Activated naive CD4-positive, alpha-beta T cell treated with anti-CD3 and anti-CD28 coated beads, Interleukin-2, amount 10 ng/mL, durations not matched to agents 7 days and 5 days (primary cell): Measurements from ENCODE around the gene NELFCD.
A peak's percentile ranks its signal among the peaks of the same experiment; 100 is the strongest.
"Not testable (repeated sequence)": the region's sequence is repeated elsewhere in the genome, so short reads cannot be mapped to it uniquely, and the experiment has no call there.

Experiments
- CTCF ChIA-PET: fragments of 350-600 bp; sonication (Branson Sonifier 250); formaldehyde crosslinking; loops from one replicate; lab custom pipeline; 2021; ENCODE audit warnings: antibody characterized with exemption; lab: Charles Lee
- DNase-seq: peaks from one replicate; pipeline ENCODE4 v3.0.0-alpha.2; 2020
- H3K27ac Mint-ChIP-seq: one replicate; pipeline ENCODE4 v1.8.0; 2021; ENCODE audit warnings: mild to moderate bottlenecking, moderate library complexity, mixed read lengths
- H3K27me3 Mint-ChIP-seq: one replicate; pipeline ENCODE4 v1.8.0; 2021; ENCODE audit warnings: mild to moderate bottlenecking, mixed read lengths
- H3K36me3 Mint-ChIP-seq: one replicate; pipeline ENCODE4 v1.8.0; 2021; ENCODE audit warnings: mixed read lengths
- H3K4me1 Mint-ChIP-seq: one replicate; pipeline ENCODE4 v1.8.0; 2021; ENCODE audit warnings: mixed read lengths
- H3K4me3 Mint-ChIP-seq: one replicate; pipeline ENCODE4 v1.8.0; 2021; ENCODE audit warnings: mild to moderate bottlenecking, moderate library complexity, mixed read lengths
- H3K9me3 Mint-ChIP-seq: one replicate; pipeline ENCODE4 v1.8.0; 2021; ENCODE audit warnings: mixed read lengths

NELFCD gene

GRCh38 chr20:59004763-59005522 lies 23.9 kb downstream of the NELFCD start:
- H3K9me3 Mint-ChIP-seq, result no peaks in the 10 kb centered on the region
- peaks cover 21% of the 10 kb centered on the region for H3K27me3 Mint-ChIP-seq
- peak; percentile 67 for DNase-seq
- H3K27ac Mint-ChIP-seq, result peak overlapping the region; percentile 89
- H3K36me3 Mint-ChIP-seq, result peaks cover 29% of the 10 kb centered on the region
- peak overlapping the region; percentile 79 for H3K4me3 Mint-ChIP-seq
- CTCF ChIA-PET, result no interaction called here
- peaks cover 45% of the 10 kb centered on the region for H3K4me1 Mint-ChIP-seq

DNA sequence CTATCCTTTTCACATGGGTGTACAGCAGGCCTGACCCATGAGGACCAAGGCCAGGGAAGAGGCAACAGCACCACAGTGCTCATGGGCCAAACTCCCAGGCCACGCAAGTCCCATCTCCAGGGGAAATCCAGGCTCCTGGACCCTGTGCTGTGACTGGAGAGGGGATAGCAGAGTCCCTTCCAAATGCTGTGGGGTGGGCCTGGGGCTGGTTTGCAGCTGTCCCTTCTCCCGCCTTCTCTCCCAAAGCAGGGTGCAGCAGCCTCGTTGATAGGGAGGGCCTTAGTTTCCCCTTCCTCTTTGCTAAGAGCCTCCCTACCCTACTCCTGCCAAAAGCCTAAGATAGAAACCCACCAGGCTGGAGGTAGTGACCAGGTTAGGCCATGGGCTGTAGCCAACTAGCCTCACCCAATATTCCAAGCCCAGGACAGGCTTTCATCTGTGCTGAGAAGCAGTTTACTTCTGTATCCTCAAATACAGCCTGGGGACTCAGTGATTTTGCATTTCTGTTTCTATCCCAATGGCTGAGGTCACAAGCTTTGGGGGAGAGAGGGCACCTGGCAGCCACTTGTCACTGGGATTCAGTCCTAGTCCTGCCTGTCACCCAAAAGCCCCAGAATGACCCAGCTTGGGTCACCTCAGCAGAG lies 24.6 kb downstream of the NELFCD start:
- Mint-ChIP-seq H3K27me3 (peaks cover 28% of the 10 kb centered on the region), H3K4me3 (peak overlapping the region; percentile 79), H3K4me1 (peaks cover 51% of the 10 kb centered on the region), H3K27ac (peak overlapping the region; percentile 89), H3K9me3 (no peaks in the 10 kb centered on the region), H3K36me3 (peaks cover 25% of the 10 kb centered on the region)
- DNase-seq, result no peak
- CTCF ChIA-PET, result no interaction called here

GRCh38 chr20:59006167-59006863 lies 25.3 kb downstream of the NELFCD start:
- Mint-ChIP-seq H3K4me3 (peak overlapping the region; percentile 79), H3K9me3 (no peaks in the 10 kb centered on the region), H3K27me3 (peaks cover 31% of the 10 kb centered on the region), H3K4me1 (peaks cover 57% of the 10 kb centered on the region), H3K27ac (peak overlapping the region; percentile 56), H3K36me3 (peaks cover 22% of the 10 kb centered on the region)
- peak; percentile 30 for DNase-seq
- CTCF ChIA-PET, result no interaction called here

- H3K4me3 Mint-ChIP-seq, result peak within 1 kb of the TSS; percentile 79
- peaks cover 64% of the 10 kb centered on the region for H3K4me1 Mint-ChIP-seq
- DNase-seq, result peak; percentile 70
- CTCF ChIA-PET, result no interaction called here
- H3K9me3 Mint-ChIP-seq, result no peaks in the 10 kb centered on the region
- H3K27me3 Mint-ChIP-seq, result peaks cover 31% of the 10 kb centered on the region
- peaks cover 17% of the 10 kb centered on the region for H3K36me3 Mint-ChIP-seq
- H3K27ac Mint-ChIP-seq, result peak within 1 kb of the TSS; percentile 56
These were observed 26.0 kb downstream of the NELFCD start, which contains the start of gene CTSZ for GRCh38 chr20:59006864-59007664. Gene CTSZ (minus strand): TSS chr20:59007254. CDS start chr20:59007128, 126 bp downstream.

DNA sequence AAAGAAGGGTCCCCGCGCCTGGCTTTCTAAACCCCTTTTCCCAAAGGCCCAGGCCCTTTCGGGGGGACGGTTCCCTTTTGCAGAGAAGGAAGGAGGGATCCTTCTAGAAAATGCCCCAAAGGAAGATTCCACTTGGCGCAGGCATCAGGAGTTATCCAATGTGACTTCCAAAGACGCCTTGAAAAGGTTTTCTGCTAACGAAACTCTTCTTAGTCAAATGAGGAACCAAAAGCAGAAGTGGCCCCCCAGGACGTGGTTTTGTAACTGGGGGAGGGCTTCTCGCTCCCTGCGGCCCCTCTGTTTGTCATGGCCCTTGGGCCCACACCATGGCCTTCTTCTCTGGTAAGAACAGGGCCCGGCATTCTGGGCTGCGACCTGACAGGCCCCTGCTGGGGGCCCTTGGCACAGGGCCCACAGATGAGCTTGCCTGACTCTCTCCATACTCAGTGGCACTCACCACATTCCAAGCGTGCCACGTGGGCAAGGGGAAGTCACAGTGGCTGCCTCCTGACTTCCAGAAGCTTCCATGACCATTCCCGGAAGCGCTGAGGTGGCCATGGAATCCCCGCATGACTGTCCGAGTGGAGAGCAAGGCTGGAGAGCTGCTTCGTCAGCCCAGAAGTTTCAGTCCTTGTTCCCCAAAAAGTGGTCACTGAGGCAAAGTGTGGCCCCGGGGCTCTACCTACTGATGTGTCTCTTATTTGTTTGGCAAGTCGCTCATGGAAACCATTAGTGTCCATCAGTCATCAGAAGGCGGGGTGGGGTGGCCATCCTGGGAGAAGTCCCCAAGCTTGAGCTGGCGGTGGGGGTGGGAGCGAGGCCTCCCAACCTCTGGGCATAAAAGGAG lies 26.8 kb downstream of the NELFCD start:
- H3K9me3 Mint-ChIP-seq, result no peaks in the 10 kb centered on the region
- H3K4me1 Mint-ChIP-seq, result peaks cover 64% of the 10 kb centered on the region
- peak overlapping the region; percentile 75 for H3K4me3 Mint-ChIP-seq
- no peak for DNase-seq
- CTCF ChIA-PET, result no interaction called here
- H3K27ac Mint-ChIP-seq, result no peak overlapping the region
- H3K36me3 Mint-ChIP-seq, result peaks cover 9% of the 10 kb centered on the region
- H3K27me3 Mint-ChIP-seq, result peaks cover 31% of the 10 kb centered on the region

- Mint-ChIP-seq H3K4me1 (peaks cover 63% of the 10 kb centered on the region), H3K4me3 (no peak overlapping the region), H3K27me3 (peaks cover 35% of the 10 kb centered on the region), H3K36me3 (peaks cover 2% of the 10 kb centered on the region), H3K27ac (no peak overlapping the region), H3K9me3 (no peaks in the 10 kb centered on the region)
- CTCF ChIA-PET, result interaction anchor here (0.6 kb wide), 1 partner anchor 331 kb away, joined by 4 read pairs; no protein-coding TSS in a partner anchor
- DNase-seq, result no peak
These were observed 27.8 kb downstream of the NELFCD start for GRCh38 chr20:59008715-59009336.

DNA sequence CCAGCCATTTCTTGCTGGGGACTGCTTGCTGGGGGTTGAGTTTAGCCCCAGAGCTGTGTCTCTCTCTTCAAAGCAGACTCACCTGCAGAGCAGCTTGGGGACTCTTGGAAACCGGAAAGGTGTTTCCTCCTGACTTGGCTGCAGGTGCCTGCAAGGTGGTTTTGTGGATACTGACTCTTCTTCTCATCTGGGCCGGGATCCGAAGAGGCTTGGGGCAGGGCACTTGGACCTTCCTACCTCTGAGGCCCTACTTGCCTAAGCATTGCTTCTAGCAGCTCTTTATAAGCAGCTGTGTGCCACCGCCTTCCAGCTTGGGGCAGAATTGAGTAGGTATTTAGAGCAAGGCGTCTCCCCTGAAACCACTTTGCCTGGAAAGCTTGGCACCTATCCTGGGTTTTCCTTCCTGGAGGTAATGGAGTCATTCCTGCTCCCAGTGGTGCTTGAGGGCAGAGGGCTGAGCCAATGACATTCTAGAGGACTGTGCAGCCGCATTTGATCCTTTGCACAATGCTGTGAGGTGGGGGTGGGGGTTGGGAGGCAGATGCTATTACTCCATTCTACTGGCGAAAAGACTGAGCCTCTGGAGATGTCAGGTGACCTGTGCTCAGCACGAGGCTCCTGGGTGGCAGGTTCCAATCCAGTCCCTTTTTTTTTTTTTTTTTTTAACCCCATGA lies 29.4 kb downstream of the NELFCD start:
- CTCF ChIA-PET, result no interaction called here
- no peaks in the 10 kb centered on the region for H3K36me3 Mint-ChIP-seq
- H3K9me3 Mint-ChIP-seq, result no peaks in the 10 kb centered on the region
- no peak overlapping the region for H3K4me3 Mint-ChIP-seq
- H3K4me1 Mint-ChIP-seq, result peaks cover 59% of the 10 kb centered on the region
- peaks cover 35% of the 10 kb centered on the region for H3K27me3 Mint-ChIP-seq
- H3K27ac Mint-ChIP-seq, result no peak overlapping the region
- no peak for DNase-seq

GRCh38 chr20:59010995-59011873 lies 30.2 kb downstream of the NELFCD start:
- H3K36me3 Mint-ChIP-seq, result no peaks in the 10 kb centered on the region
- H3K4me3 Mint-ChIP-seq, result no peak overlapping the region
- peaks cover 35% of the 10 kb centered on the region for H3K27me3 Mint-ChIP-seq
- H3K4me1 Mint-ChIP-seq, result peaks cover 56% of the 10 kb centered on the region
- H3K27ac Mint-ChIP-seq, result no peak overlapping the region
- CTCF ChIA-PET, result no interaction called here
- peak; percentile 64 for DNase-seq
- H3K9me3 Mint-ChIP-seq, result no peaks in the 10 kb centered on the region

GRCh38 chr20:59011874-59012157 lies 30.8 kb downstream of the NELFCD start:
- peaks cover 61% of the 10 kb centered on the region for H3K4me1 Mint-ChIP-seq
- CTCF ChIA-PET, DNase-seq, H3K27ac Mint-ChIP-seq, H3K4me3 Mint-ChIP-seq, H3K36me3 Mint-ChIP-seq, H3K9me3 Mint-ChIP-seq: not testable (repeated sequence)
- H3K27me3 Mint-ChIP-seq, result peaks cover 35% of the 10 kb centered on the region

GRCh38 chr20:59013031-59013951 lies 32.2 kb downstream of the NELFCD start:
- Mint-ChIP-seq H3K9me3 (no peaks in the 10 kb centered on the region), H3K4me1 (peaks cover 66% of the 10 kb centered on the region), H3K27ac (peak overlapping the region; percentile 57), H3K4me3 (no peak overlapping the region), H3K27me3 (peaks cover 31% of the 10 kb centered on the region), H3K36me3 (no peaks in the 10 kb centered on the region)
- DNase-seq, result no peak
- CTCF ChIA-PET, result no interaction called here

GRCh38 chr20:59013959-59014608 lies 33.0 kb downstream of the NELFCD start:
- peaks cover 66% of the 10 kb centered on the region for H3K4me1 Mint-ChIP-seq
- H3K27me3 Mint-ChIP-seq, result peaks cover 23% of the 10 kb centered on the region
- peak overlapping the region; percentile 35 for H3K27ac Mint-ChIP-seq
- no peaks in the 10 kb centered on the region for H3K36me3 Mint-ChIP-seq
- DNase-seq, result peak; percentile 66
- H3K9me3 Mint-ChIP-seq, result no peaks in the 10 kb centered on the region
- no peak overlapping the region for H3K4me3 Mint-ChIP-seq
- CTCF ChIA-PET, result no interaction called here
